Dermis microvascular lymphatic vessel endothelial cell (primary cell): ENCODE data around the gene DSPP. TPM values are rescaled to one million over a fixed set of nuclear protein-coding genes. Genes with fewer than 3 reads are reported as not detected.

Experiments used
- DNase-seq, 2 donors: peaks; one replicate each; pipeline versions ENCODE4 v3.0.0 to v3.0.0-alpha.2; 2010; ENCODE audit warnings: low read depth in 2 of 2
- total RNA-seq: library from RNA; depleted of rRNA; stranded (reverse); fragments of >200 nt; gene quantifications from 2 replicates; pipeline ENCODE4 v1.2.1, GENCODE V29; 2014

The DSPP gene
- total RNA-seq, 1 donor from 2014 or later: not detected

GRCh38 chr4:87631668-87632067 lies 23.3 kb downstream of the DSPP start:
- DNase-seq: no peak

- peak in 1 of 2 donors; percentile 9 for DNase-seq
These were observed 24.1 kb downstream of the DSPP start for GRCh38 chr4:87632469-87632868.

- peak in 1 of 2 donors; percentile 60 for DNase-seq
These were observed 24.9 kb downstream of the DSPP start for GRCh38 chr4:87633243-87633642.

GRCh38 chr4:87644286-87644685 lies 36.0 kb downstream of the DSPP start:
- DNase-seq: no peak

- DNase-seq: no peak
These were observed 41.7 kb downstream of the DSPP start, which contains the start of gene DMP1 for GRCh38 chr4:87649980-87650379. Gene DMP1, plus strand, starts transcription at chr4:87650280. Its CDS starts 6,213 bp downstream, at chr4:87656493.

GRCh38 chr4:87650938-87651337 lies 42.6 kb downstream of the DSPP start:
- DNase-seq: no peak

GRCh38 chr4:87651941-87652340 lies 43.6 kb downstream of the DSPP start:
- no peak for DNase-seq

- DNase-seq: no peak
These were observed 46.2 kb downstream of the DSPP start for GRCh38 chr4:87654487-87655044.

GRCh38 chr4:87657525-87657924 lies 49.2 kb downstream of the DSPP start:
- peak; percentile 12 to 89 for DNase-seq

GRCh38 chr4:87659247-87659931 lies 51.1 kb downstream of the DSPP start:
- peak in 1 of 2 donors; percentile 48 for DNase-seq

- no peak for DNase-seq
These were observed 54.5 kb downstream of the DSPP start for GRCh38 chr4:87662871-87663270.

Other genes with a start within 250 kb of the DSPP start
- 31.7 and 32.9 TPM in 2 replicates for gene HSD17B11, start 217.3 kb upstream of the DSPP start, total RNA-seq
- 11.2 and 16.7 TPM in 2 replicates for gene NUDT9, start 186.0 kb upstream of the DSPP start, total RNA-seq
- 10.0 and 19.2 TPM in 2 replicates for gene SPARCL1, start 79.2 kb upstream of the DSPP start, total RNA-seq
- not detected in 2 replicates for gene DMP1, start 41.8 kb downstream of the DSPP start, total RNA-seq
- gene IBSP, start 191.0 kb downstream of the DSPP start, total RNA-seq: not detected in 2 replicates
- not detected in 2 replicates for gene MEPE, start 224.4 kb downstream of the DSPP start, total RNA-seq